ENCODE results near the gene PLBD2. TPM values are rescaled to one million over a fixed set of nuclear protein-coding genes. Genes with fewer than 3 reads are reported as not detected.

PLBD2 gene
- total RNA-seq, 1 experiment from 2014 or later: 36.8 TPM

GRCh38 chr12:113373440-113373839 is 15.1 kb downstream of the PLBD2 start:
- CTCF ChIA-PET: no interaction called here
- no peaks in the 10 kb centered on the region for H3K4me1 ChIP-seq (ENCODE audit: insufficient read depth, low read length, poor library complexity, severe bottlenecking)
- H3K4me3 ChIP-seq (ENCODE audit: low read depth, low read length, poor library complexity, severe bottlenecking): no peak overlapping the region
- H3K27ac ChIP-seq (ENCODE audit: low read depth, low read length, poor library complexity, severe bottlenecking): no peak overlapping the region
- DNase-seq (ENCODE audit: low spot score): no peak
- BruUV-seq (replicated peaks): no TSS peak
- intact Hi-C loops (cut with micrococcal nuclease; ENCODE audit: unreplicated experiment): no loop called here
- H3K9me3 ChIP-seq (ENCODE audit: low read depth, low read length, poor library complexity, severe bottlenecking): no peaks in the 10 kb centered on the region
- no peaks in the 10 kb centered on the region for H3K27me3 ChIP-seq (replicated peaks; ENCODE audit: insufficient read depth, low read depth, low read length, poor library complexity)
- POLR2A ChIA-PET (ENCODE audit: low non-redundant PET): no interaction called here
- H3K36me3 ChIP-seq (ENCODE audit: insufficient read depth, low read length, poor library complexity, severe bottlenecking): peaks cover 4% of the 10 kb centered on the region
- TF ChIP-seq EZH2 (IDR thresholded peaks at IDR 0.05; ENCODE audit: borderline replicate concordance, low read depth, low read length, poor library complexity, severe bottlenecking) (no peak), CTCF (conservative IDR thresholded peaks at IDR 0.05; ENCODE audit: low read depth, low read length) (no peak)

GRCh38 chr12:113373969-113374368 is 15.6 kb downstream of the PLBD2 start:
- no peak for DNase-seq (ENCODE audit: low spot score)
- Histone ChIP-seq H3K27me3 (replicated peaks; ENCODE audit: insufficient read depth, low read depth, low read length, poor library complexity) (no peaks in the 10 kb centered on the region), H3K9me3 (ENCODE audit: low read depth, low read length, poor library complexity, severe bottlenecking) (no peaks in the 10 kb centered on the region), H3K4me3 (ENCODE audit: low read depth, low read length, poor library complexity, severe bottlenecking) (no peak overlapping the region), H3K36me3 (ENCODE audit: insufficient read depth, low read length, poor library complexity, severe bottlenecking) (peaks cover 4% of the 10 kb centered on the region), H3K4me1 (ENCODE audit: insufficient read depth, low read length, poor library complexity, severe bottlenecking) (no peaks in the 10 kb centered on the region), H3K27ac (ENCODE audit: low read depth, low read length, poor library complexity, severe bottlenecking) (no peak overlapping the region)
- ChIA-PET POLR2A (ENCODE audit: low non-redundant PET) (no interaction called here), CTCF (no interaction called here)
- TF ChIP-seq CTCF (conservative IDR thresholded peaks at IDR 0.05; ENCODE audit: low read depth, low read length) (no peak), EZH2 (IDR thresholded peaks at IDR 0.05; ENCODE audit: borderline replicate concordance, low read depth, low read length, poor library complexity, severe bottlenecking) (no peak)
- no TSS peak for BruUV-seq (replicated peaks)
- intact Hi-C loops (cut with micrococcal nuclease; ENCODE audit: unreplicated experiment): no loop called here

GRCh38 chr12:113374823-113375428 is 16.5 kb downstream of the PLBD2 start:
- BruUV-seq (replicated peaks): no TSS peak
- CTCF ChIA-PET: no interaction called here
- no peaks in the 10 kb centered on the region for H3K4me1 ChIP-seq (ENCODE audit: insufficient read depth, low read length, poor library complexity, severe bottlenecking)
- no peak overlapping the region for H3K4me3 ChIP-seq (ENCODE audit: low read depth, low read length, poor library complexity, severe bottlenecking)
- no peaks in the 10 kb centered on the region for H3K27me3 ChIP-seq (replicated peaks; ENCODE audit: insufficient read depth, low read depth, low read length, poor library complexity)
- no peak for DNase-seq (ENCODE audit: low spot score)
- POLR2A ChIA-PET (ENCODE audit: low non-redundant PET): no interaction called here
- H3K27ac ChIP-seq (ENCODE audit: low read depth, low read length, poor library complexity, severe bottlenecking): no peak overlapping the region
- H3K36me3 ChIP-seq (ENCODE audit: insufficient read depth, low read length, poor library complexity, severe bottlenecking): peaks cover 4% of the 10 kb centered on the region
- no peak for TF ChIP-seq EZH2 (IDR thresholded peaks at IDR 0.05; ENCODE audit: borderline replicate concordance, low read depth, low read length, poor library complexity, severe bottlenecking)
- no peak for TF ChIP-seq CTCF (conservative IDR thresholded peaks at IDR 0.05; ENCODE audit: low read depth, low read length)
- intact Hi-C loops (cut with micrococcal nuclease; ENCODE audit: unreplicated experiment): no loop called here
- H3K9me3 ChIP-seq (ENCODE audit: low read depth, low read length, poor library complexity, severe bottlenecking): no peaks in the 10 kb centered on the region

All from A673 (cell line).